HG03457 (cell line): ENCODE data around the gene SUSD6.
"Not testable (repeated sequence)": the region's sequence is repeated elsewhere in the genome, so short reads cannot be mapped to it uniquely, and the experiment has no call there.

Experiments
- ATAC-seq: cut with Tn5 transposase; IDR thresholded peaks from one replicate; pipeline ENCODE4 v1.9.1; 2021; ENCODE audit warnings: moderate number of reproducible peaks; ENCODE audit not compliant: unreplicated experiment

Gene SUSD6

GRCh38 chr14:69619012-69619411, 7.6 kb downstream of the SUSD6 start:
- no peak for ATAC-seq

GRCh38 chr14:69620211-69620611, 8.8 kb downstream of the SUSD6 start:
- no peak for ATAC-seq

- no peak for ATAC-seq
These were observed 9.6 kb downstream of the SUSD6 start for GRCh38 chr14:69620981-69621380.

GRCh38 chr14:69624136-69624535, 12.7 kb downstream of the SUSD6 start:
- ATAC-seq, result no peak

- ATAC-seq, result peak; percentile 69
These were observed 14.1 kb downstream of the SUSD6 start for GRCh38 chr14:69625299-69626131.

- ATAC-seq, result no peak
These were observed 14.7 kb downstream of the SUSD6 start for GRCh38 chr14:69626132-69626500.

- no peak for ATAC-seq
These were observed 18.1 kb downstream of the SUSD6 start for GRCh38 chr14:69629225-69630127.

GRCh38 chr14:69630360-69630759, 19.0 kb downstream of the SUSD6 start:
- ATAC-seq, result no peak

- ATAC-seq, result no peak
These were observed 20.1 kb downstream of the SUSD6 start for GRCh38 chr14:69631509-69631908.

- no peak for ATAC-seq
These were observed 20.8 kb downstream of the SUSD6 start for GRCh38 chr14:69632164-69632563.

- ATAC-seq, result no peak
These were observed 21.3 kb downstream of the SUSD6 start for GRCh38 chr14:69632593-69633151.

- ATAC-seq, result no peak
These were observed 21.8 kb downstream of the SUSD6 start for GRCh38 chr14:69633238-69633637.

GRCh38 chr14:69635981-69636639, 24.7 kb downstream of the SUSD6 start:
- ATAC-seq, result no peak

- no peak for ATAC-seq
These were observed 25.5 kb downstream of the SUSD6 start for GRCh38 chr14:69636718-69637480.

GRCh38 chr14:69637503-69638031, 26.2 kb downstream of the SUSD6 start:
- no peak for ATAC-seq

- no peak for ATAC-seq
These were observed 29.5 kb downstream of the SUSD6 start for GRCh38 chr14:69640931-69641330.

- ATAC-seq, result not testable (repeated sequence)
These were observed 30.9 kb downstream of the SUSD6 start for GRCh38 chr14:69642212-69642793.

GRCh38 chr14:69643430-69644200, 32.2 kb downstream of the SUSD6 start:
- ATAC-seq, result no peak

- no peak for ATAC-seq
These were observed 33.4 kb downstream of the SUSD6 start for GRCh38 chr14:69644814-69645213.
